ENCODE data around the gene NKD2. TPM values are rescaled to one million over a fixed set of nuclear protein-coding genes. Genes with fewer than 3 reads are reported as not detected.

The NKD2 gene
- total RNA-seq, 1 experiment from 2014 or later = 0.57 TPM

GRCh38 chr5:1037123-1037670, 28.6 kb downstream of the NKD2 start:
- intact Hi-C loops (cut with micrococcal nuclease; ENCODE audit: unreplicated experiment) = no loop called here
- Histone ChIP-seq H3K79me2 (ENCODE audit: low read depth) (no peaks in the 10 kb centered on the region), H3K4me1 (replicated peaks; ENCODE audit: insufficient read depth) (no peaks in the 10 kb centered on the region), H3K9me3 (ENCODE audit: insufficient read depth, low read depth) (no peaks in the 10 kb centered on the region), H3K36me3 (ENCODE audit: low read depth) (no peaks in the 10 kb centered on the region), H3K27ac (no peak overlapping the region), H3K4me2 (no peak overlapping the region), H2AFZ (no peak overlapping the region), H3F3A (ENCODE audit: insufficient read depth, low read depth) (no peaks in the 10 kb centered on the region), H4K20me1 (ENCODE audit: insufficient read depth) (peaks cover 6% of the 10 kb centered on the region; the same call in 1 of the 2 replicates), H3K4me3 (no peak overlapping the region), H3K27me3 (ENCODE audit: insufficient read depth, low read depth) (peaks cover 77% of the 10 kb centered on the region), H3K9me2 (ENCODE audit: insufficient read depth) (no peaks in the 10 kb centered on the region)
- POLR2A ChIA-PET (ENCODE audit: unreplicated experiment) = no interaction called here
- no peak for DNase-seq
- no peak for TF ChIP-seq EZH2 (IDR thresholded peaks at IDR 0.05; ENCODE audit: low read depth)
- no peak for TF ChIP-seq CTCF (conservative IDR thresholded peaks at IDR 0.05)
- CTCF ChIA-PET = interaction anchor here (0.7 kb wide), 1 partner anchor 650 kb away, joined by 4 read pairs; no protein-coding TSS in a partner anchor
- no TSS peak for BruUV-seq (replicated peaks)

GRCh38 chr5:1037671-1038416, 29.2 kb downstream of the NKD2 start:
- Histone ChIP-seq H3K4me1 (replicated peaks; ENCODE audit: insufficient read depth) (no peaks in the 10 kb centered on the region), H3K27me3 (ENCODE audit: insufficient read depth, low read depth) (peaks cover 71% of the 10 kb centered on the region), H3K79me2 (ENCODE audit: low read depth) (no peaks in the 10 kb centered on the region), H3F3A (ENCODE audit: insufficient read depth, low read depth) (no peaks in the 10 kb centered on the region), H3K36me3 (ENCODE audit: low read depth) (no peaks in the 10 kb centered on the region), H2AFZ (no peak overlapping the region), H3K4me3 (no peak overlapping the region), H3K27ac (no peak overlapping the region), H3K9me2 (ENCODE audit: insufficient read depth) (no peaks in the 10 kb centered on the region), H4K20me1 (ENCODE audit: insufficient read depth) (peaks cover 6% of the 10 kb centered on the region; the same call in 1 of the 2 replicates), H3K9me3 (ENCODE audit: insufficient read depth, low read depth) (no peaks in the 10 kb centered on the region), H3K4me2 (no peak overlapping the region)
- no peak for DNase-seq
- ChIA-PET POLR2A (ENCODE audit: unreplicated experiment) (no interaction called here), CTCF (no interaction called here)
- TF ChIP-seq EZH2 (IDR thresholded peaks at IDR 0.05; ENCODE audit: low read depth) (no peak), CTCF (conservative IDR thresholded peaks at IDR 0.05) (no peak)
- BruUV-seq (replicated peaks) = no TSS peak
- intact Hi-C loops (cut with micrococcal nuclease; ENCODE audit: unreplicated experiment) = no loop called here

- H3K9me3 ChIP-seq (ENCODE audit: insufficient read depth, low read depth) = no peaks in the 10 kb centered on the region
- no peak overlapping the region for H2AFZ ChIP-seq
- no peaks in the 10 kb centered on the region for H3K36me3 ChIP-seq (ENCODE audit: low read depth)
- BruUV-seq (replicated peaks) = no TSS peak
- H3K79me2 ChIP-seq (ENCODE audit: low read depth) = no peaks in the 10 kb centered on the region
- POLR2A ChIA-PET (ENCODE audit: unreplicated experiment) = no interaction called here
- peaks cover 1% of the 10 kb centered on the region; the same call in 1 of the 2 replicates for H4K20me1 ChIP-seq (ENCODE audit: insufficient read depth)
- TF ChIP-seq EZH2 (IDR thresholded peaks at IDR 0.05; ENCODE audit: low read depth) = no peak
- TF ChIP-seq CTCF (conservative IDR thresholded peaks at IDR 0.05) = no peak
- H3K9me2 ChIP-seq (ENCODE audit: insufficient read depth) = no peaks in the 10 kb centered on the region
- no peak for DNase-seq
- peaks cover 64% of the 10 kb centered on the region for H3K27me3 ChIP-seq (ENCODE audit: insufficient read depth, low read depth)
- no peak overlapping the region for H3K4me2 ChIP-seq
- no peak overlapping the region for H3K4me3 ChIP-seq
- CTCF ChIA-PET = interaction anchor here (0.7 kb wide), 1 partner anchor 134 kb away, joined by 3 read pairs; no protein-coding TSS in a partner anchor
- H3K4me1 ChIP-seq (replicated peaks; ENCODE audit: insufficient read depth) = no peaks in the 10 kb centered on the region
- no peak overlapping the region for H3K27ac ChIP-seq
- intact Hi-C loops (cut with micrococcal nuclease; ENCODE audit: unreplicated experiment) = no loop called here
- H3F3A ChIP-seq (ENCODE audit: insufficient read depth, low read depth) = no peaks in the 10 kb centered on the region
These were observed 30.0 kb downstream of the NKD2 start for GRCh38 chr5:1038417-1039209.
